ENCODE results near the gene OR4D9. TPM values are rescaled to one million over a fixed set of nuclear protein-coding genes. Genes with fewer than 3 reads are reported as not detected.

OR4D9 gene
- total and polyA plus RNA-seq, 5 donors from 2014 or later = not detected

GRCh38 chr11:59559886-59560285, 48.5 kb downstream of the OR4D9 start:
- Mint-ChIP-seq H3K9me3 (peaks cover 0 to 6% (median 0%) of the 10 kb centered on the region in 7 donors), H3K4me3 (peak overlapping the region; percentile 94 to 99 (median 97)), H3K27ac (peak overlapping the region; percentile 93 to 99 (median 97)), H3K27me3 (peaks cover 54% of the 10 kb centered on the region), H3K36me3 (peaks cover 3% of the 10 kb centered on the region), H3K4me1 (peaks cover 26 to 59% (median 40%) of the 10 kb centered on the region in 4 donors)
- no peak for ATAC-seq (ENCODE audit: low read depth in 2 of 2)
- Histone ChIP-seq H3K4me3 (ENCODE audit: low read depth, low read length) (peak overlapping the region; percentile 94), H3K9me3 (ENCODE audit: control insufficient read depth in 2 of 2, low read length in 2 of 2) (no peaks in the 10 kb centered on the region), H3K4me1 (ENCODE audit: control insufficient read depth, insufficient read depth, low read length, poor library complexity, severe bottlenecking) (peaks cover 23% of the 10 kb centered on the region), H3K27me3 (ENCODE audit: control insufficient read depth, insufficient read depth, low read length) (peaks cover 6% of the 10 kb centered on the region), H3K36me3 (ENCODE audit: control insufficient read depth, insufficient read depth, low read length) (no peaks in the 10 kb centered on the region), H3K27ac (ENCODE audit: insufficient read depth, low read length, poor library complexity, severe bottlenecking) (no peak overlapping the region)
- DNase-seq = no peak

GRCh38 chr11:59560290-59560701, 49.0 kb downstream of the OR4D9 start:
- H3K4me3 Mint-ChIP-seq = peak overlapping the region; percentile 94 to 99 (median 97)
- Histone ChIP-seq H3K4me3 (ENCODE audit: low read depth, low read length) (peak overlapping the region; percentile 94), H3K27me3 (ENCODE audit: control insufficient read depth, insufficient read depth, low read length) (peaks cover 6% of the 10 kb centered on the region), H3K4me1 (ENCODE audit: control insufficient read depth, insufficient read depth, low read length, poor library complexity, severe bottlenecking) (peaks cover 23% of the 10 kb centered on the region), H3K36me3 (ENCODE audit: control insufficient read depth, insufficient read depth, low read length) (no peaks in the 10 kb centered on the region), H3K27ac (ENCODE audit: insufficient read depth, low read length, poor library complexity, severe bottlenecking) (no peak overlapping the region), H3K9me3 (ENCODE audit: control insufficient read depth in 2 of 2, low read length in 2 of 2) (no peaks in the 10 kb centered on the region)
- peaks cover 0 to 6% (median 0%) of the 10 kb centered on the region in 7 donors for H3K9me3 Mint-ChIP-seq
- H3K36me3 Mint-ChIP-seq = peaks cover 3% of the 10 kb centered on the region
- DNase-seq (peak; percentile 67 to 82 (median 80)), ATAC-seq (ENCODE audit: low read depth in 2 of 2) (peak; percentile 48 to 50)
- peak overlapping the region; percentile 93 to 99 (median 97) for H3K27ac Mint-ChIP-seq
- H3K4me1 Mint-ChIP-seq = peaks cover 26 to 60% (median 40%) of the 10 kb centered on the region in 4 donors
- H3K27me3 Mint-ChIP-seq = peaks cover 54% of the 10 kb centered on the region

GRCh38 chr11:59560702-59561473, 49.5 kb downstream of the OR4D9 start:
- Histone ChIP-seq H3K27ac (ENCODE audit: insufficient read depth, low read length, poor library complexity, severe bottlenecking) (peak overlapping the region; percentile 61), H3K4me3 (ENCODE audit: low read depth, low read length) (peak overlapping the region; percentile 94), H3K4me1 (ENCODE audit: control insufficient read depth, insufficient read depth, low read length, poor library complexity, severe bottlenecking) (peaks cover 26% of the 10 kb centered on the region), H3K9me3 (ENCODE audit: control insufficient read depth in 2 of 2, low read length in 2 of 2) (no peaks in the 10 kb centered on the region), H3K36me3 (ENCODE audit: control insufficient read depth, insufficient read depth, low read length) (no peaks in the 10 kb centered on the region), H3K27me3 (ENCODE audit: control insufficient read depth, insufficient read depth, low read length) (peaks cover 6% of the 10 kb centered on the region)
- peaks cover 3% of the 10 kb centered on the region for H3K36me3 Mint-ChIP-seq
- peaks cover 50% of the 10 kb centered on the region for H3K27me3 Mint-ChIP-seq
- ATAC-seq (ENCODE audit: low read depth in 2 of 2) (peak; percentile 69 to 71), DNase-seq (peak; percentile 69 to 86 (median 76))
- H3K27ac Mint-ChIP-seq = peak overlapping the region; percentile 93 to 99 (median 97)
- peaks cover 0 to 7% (median 0%) of the 10 kb centered on the region in 7 donors for H3K9me3 Mint-ChIP-seq
- H3K4me3 Mint-ChIP-seq = peak overlapping the region; percentile 94 to 99 (median 97)
- H3K4me1 Mint-ChIP-seq = peaks cover 24 to 58% (median 36%) of the 10 kb centered on the region in 4 donors

GRCh38 chr11:59562292-59562691, 51.0 kb downstream of the OR4D9 start:
- Histone ChIP-seq H3K36me3 (ENCODE audit: control insufficient read depth, insufficient read depth, low read length) (no peaks in the 10 kb centered on the region), H3K27ac (ENCODE audit: insufficient read depth, low read length, poor library complexity, severe bottlenecking) (no peak overlapping the region), H3K9me3 (ENCODE audit: control insufficient read depth in 2 of 2, low read length in 2 of 2) (no peaks in the 10 kb centered on the region), H3K27me3 (ENCODE audit: control insufficient read depth, insufficient read depth, low read length) (peaks cover 3% of the 10 kb centered on the region), H3K4me1 (ENCODE audit: control insufficient read depth, insufficient read depth, low read length, poor library complexity, severe bottlenecking) (peaks cover 20% of the 10 kb centered on the region), H3K4me3 (ENCODE audit: low read depth, low read length) (no peak overlapping the region)
- Mint-ChIP-seq H3K9me3 (peaks cover 0 to 7% (median 0%) of the 10 kb centered on the region in 7 donors), H3K27ac (peak overlapping the region; percentile 20 to 57 (median 38)), H3K36me3 (peaks cover 3% of the 10 kb centered on the region), H3K4me3 (peak overlapping the region; percentile 55 to 99 (median 67)), H3K4me1 (peaks cover 14 to 53% (median 27%) of the 10 kb centered on the region in 4 donors), H3K27me3 (peaks cover 44% of the 10 kb centered on the region)
- ATAC-seq (ENCODE audit: low read depth in 2 of 2) (no peak), DNase-seq (no peak)

Other genes with a start within 250 kb of the OR4D9 start
- gene OR5AN1, start 152.6 kb upstream of the OR4D9 start, total RNA-seq = not detected
- not detected for gene OR5AN1, start 152.6 kb upstream of the OR4D9 start, polyA plus RNA-seq
- gene OR5A2, start 85.1 kb upstream of the OR4D9 start, total RNA-seq = not detected
- not detected for gene OR5A2, start 85.1 kb upstream of the OR4D9 start, polyA plus RNA-seq
- not detected for gene OR5A1, start 75.1 kb upstream of the OR4D9 start, total RNA-seq
- gene OR5A1, start 75.1 kb upstream of the OR4D9 start, polyA plus RNA-seq = not detected
- not detected for gene OR4D6, start 54.6 kb upstream of the OR4D9 start, total RNA-seq
- not detected for gene OR4D6, start 54.6 kb upstream of the OR4D9 start, polyA plus RNA-seq
- not detected for gene OR4D10, start 38.2 kb upstream of the OR4D9 start, total RNA-seq
- gene OR4D10, start 38.2 kb upstream of the OR4D9 start, polyA plus RNA-seq = not detected
- not detected for gene OR4D11, start 8.0 kb upstream of the OR4D9 start, total RNA-seq
- not detected for gene OR4D11, start 8.0 kb upstream of the OR4D9 start, polyA plus RNA-seq
- gene OSBP, start 104.2 kb downstream of the OR4D9 start, total RNA-seq = 50.9 TPM
- gene OSBP, start 104.2 kb downstream of the OR4D9 start, polyA plus RNA-seq = 10 to 100 TPM; 23.9 to 30.9 (median 27.3) TPM
- 63.3 TPM for gene PATL1, start 157.5 kb downstream of the OR4D9 start, total RNA-seq
- gene PATL1, start 157.5 kb downstream of the OR4D9 start, polyA plus RNA-seq = 1 to 10 TPM; 4.6 to 5.8 (median 5.3) TPM
- gene OR10V1, start 202.3 kb downstream of the OR4D9 start, total RNA-seq = not detected
- gene OR10V1, start 202.3 kb downstream of the OR4D9 start, polyA plus RNA-seq = not detected
- gene STX3, start 243.8 kb downstream of the OR4D9 start, total RNA-seq = 3.1 TPM
- 1 to 10 TPM in 2 of 4 donors, under 1 TPM in 2; 0.44 to 2.8 (median 1.3) TPM for gene STX3, start 243.8 kb downstream of the OR4D9 start, polyA plus RNA-seq

Data from CD4-positive, CD25-positive, alpha-beta regulatory T cell (primary cell).